Ureter (tissue), 1 donor: ENCODE measurements around the gene MEOX2. TPM values are rescaled to one million over a fixed set of nuclear protein-coding genes. Genes with fewer than 3 reads are reported as not detected.

ENCODE experiments used
- DNase-seq: peaks from one replicate; pipeline ENCODE4 v3.0.0-alpha.2; 2020; ENCODE audit warnings: low spot score
- total RNA-seq: library from RNA; stranded (reverse); gene quantifications from one replicate; pipeline ENCODE4 v1.2.4, GENCODE V29; 2023
- donor health status: DM: yes; HTN: yes; CAD: no.

The MEOX2 gene
- total RNA-seq, 1 donor from 2014 or later = 5.6 TPM

GRCh38 chr7:15681186-15681585, 5.3 kb downstream of the MEOX2 start:
- DNase-seq = no peak

DNA sequence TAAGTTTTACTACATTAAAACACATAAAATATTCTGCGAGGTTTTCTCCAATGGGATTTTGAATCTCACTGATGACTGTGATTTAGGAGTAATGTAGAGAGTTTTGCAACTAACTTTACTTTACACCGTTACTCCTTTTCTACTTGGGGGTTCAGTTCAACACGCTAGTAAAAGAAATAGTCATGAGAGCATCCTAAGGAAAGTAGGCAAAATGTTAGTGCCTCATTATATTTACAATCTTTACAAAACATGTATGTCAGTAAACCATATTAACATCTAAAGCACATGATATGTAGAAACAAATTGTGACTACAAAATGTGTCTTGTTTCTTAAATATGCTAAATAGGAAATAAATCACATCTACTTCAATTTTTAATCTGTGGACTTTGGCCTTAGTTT, 6.0 kb downstream of the MEOX2 start:
- no peak for DNase-seq

- no peak for DNase-seq
These were observed 7.2 kb downstream of the MEOX2 start for GRCh38 chr7:15679306-15679705.

DNA sequence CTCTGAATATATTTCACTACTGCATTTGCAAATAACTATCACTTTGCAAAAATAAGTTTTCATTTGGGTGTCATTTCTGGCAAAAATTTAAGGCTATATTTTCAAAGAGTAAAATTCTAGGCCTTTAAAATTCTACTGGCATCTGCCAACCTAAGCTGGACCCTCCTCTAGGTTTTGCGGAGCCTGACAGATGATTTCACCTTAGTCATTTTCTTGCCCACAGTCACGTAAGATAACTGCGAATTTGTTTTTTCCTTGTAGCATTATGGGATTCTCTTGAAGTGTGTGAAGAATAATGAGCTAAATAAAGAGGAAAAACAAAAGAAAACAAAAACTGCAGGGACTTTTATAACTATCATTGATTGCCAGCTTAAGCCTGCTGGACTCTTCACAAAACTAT, 7.8 kb downstream of the MEOX2 start:
- DNase-seq = no peak

- no peak for DNase-seq
These were observed 11.1 kb downstream of the MEOX2 start for GRCh38 chr7:15675379-15675778.

DNA sequence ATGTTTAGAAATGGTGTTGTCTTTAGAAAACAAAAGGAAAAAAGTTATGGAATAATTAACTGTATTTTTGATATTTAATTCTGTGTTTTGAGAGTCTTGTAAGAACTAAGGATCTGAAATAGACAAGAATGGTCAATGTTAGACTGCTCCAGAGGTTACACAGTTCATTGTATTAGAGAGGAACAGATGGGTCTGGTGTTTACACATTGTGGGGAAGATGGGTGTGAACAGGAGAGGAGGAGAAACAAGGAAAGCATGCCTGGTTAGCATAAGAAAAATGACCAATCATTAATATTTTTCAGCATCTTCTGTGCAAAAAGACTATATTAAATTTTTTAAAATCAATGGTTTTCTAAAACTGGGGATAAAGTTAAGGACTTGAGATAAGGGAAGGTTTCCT, 11.9 kb downstream of the MEOX2 start:
- no peak for DNase-seq

GRCh38 chr7:15669443-15670090, 16.9 kb downstream of the MEOX2 start:
- DNase-seq = no peak

- no peak for DNase-seq
These were observed 18.5 kb downstream of the MEOX2 start for GRCh38 chr7:15667991-15668390.

GRCh38 chr7:15662451-15662850, 24.0 kb downstream of the MEOX2 start:
- DNase-seq = no peak

- no peak for DNase-seq
These were observed 28.2 kb downstream of the MEOX2 start for GRCh38 chr7:15658247-15658646.

DNA sequence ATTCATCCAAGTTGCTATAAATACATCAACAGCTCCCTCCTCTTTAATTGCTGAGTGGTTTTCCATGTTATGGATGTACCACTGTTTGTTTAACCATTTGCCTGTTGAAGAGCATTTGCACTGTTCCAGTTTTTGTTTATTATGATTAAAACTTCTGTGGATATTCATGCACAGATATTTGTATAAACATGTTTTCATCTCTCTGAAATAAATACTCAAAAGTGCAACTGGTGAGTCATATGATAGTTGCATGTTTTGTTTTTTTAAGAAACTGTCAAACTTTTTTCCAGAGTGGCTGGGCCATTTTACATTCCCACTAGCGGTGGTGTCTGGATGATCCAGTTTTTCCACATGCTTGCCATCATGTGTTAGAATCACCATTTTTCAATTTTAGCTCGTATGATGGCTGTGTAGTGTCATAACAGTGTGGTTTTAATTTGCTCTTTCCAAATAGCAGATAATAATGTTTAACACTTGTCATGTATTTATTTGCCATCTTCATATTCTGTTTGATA, 33.6 kb downstream of the MEOX2 start:
- DNase-seq = no peak

- no peak for DNase-seq
These were observed 34.8 kb downstream of the MEOX2 start for GRCh38 chr7:15651693-15652092.

DNA sequence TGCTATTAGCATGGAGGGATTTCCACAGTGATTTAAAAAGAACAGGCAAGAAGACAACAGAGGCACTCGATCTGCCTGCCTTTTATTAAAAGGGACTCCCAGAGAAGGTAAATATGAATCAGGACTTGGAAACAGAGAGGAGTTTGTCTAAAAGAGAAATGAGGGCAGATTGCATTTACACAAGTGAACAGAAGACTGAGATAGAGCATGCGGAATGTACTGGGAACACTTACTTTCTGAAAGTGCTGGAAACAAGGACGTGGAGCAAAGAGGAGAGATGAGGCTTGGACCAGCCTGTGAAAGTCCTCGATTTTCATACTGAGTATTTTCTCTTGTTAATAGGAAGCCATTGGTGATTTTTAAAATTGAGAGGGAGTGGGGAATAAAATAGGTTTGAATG, 35.7 kb downstream of the MEOX2 start:
- no peak for DNase-seq

GRCh38 chr7:15648461-15648961, 38.0 kb downstream of the MEOX2 start:
- DNase-seq = no peak

DNA sequence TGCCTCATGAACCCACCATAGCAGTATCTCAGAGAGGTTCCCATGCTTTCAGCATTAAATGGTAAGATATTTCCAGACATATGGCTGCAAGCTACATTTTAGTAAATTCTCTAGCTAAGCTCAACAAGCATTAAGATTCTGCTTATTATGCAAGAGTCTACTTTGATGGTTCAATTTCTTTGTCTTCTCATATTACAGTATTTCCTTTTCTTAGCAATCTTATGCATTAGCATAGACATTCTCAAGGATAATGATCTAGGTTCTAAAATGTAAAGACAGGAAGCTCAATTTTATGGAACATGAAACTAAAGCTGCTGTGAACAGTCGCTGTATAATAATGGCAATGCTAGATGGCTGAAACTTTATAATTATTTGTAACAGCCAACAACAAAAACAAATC, 39.2 kb downstream of the MEOX2 start:
- no peak for DNase-seq

GRCh38 chr7:15643000-15643705, 43.3 kb downstream of the MEOX2 start:
- no peak for DNase-seq

DNA sequence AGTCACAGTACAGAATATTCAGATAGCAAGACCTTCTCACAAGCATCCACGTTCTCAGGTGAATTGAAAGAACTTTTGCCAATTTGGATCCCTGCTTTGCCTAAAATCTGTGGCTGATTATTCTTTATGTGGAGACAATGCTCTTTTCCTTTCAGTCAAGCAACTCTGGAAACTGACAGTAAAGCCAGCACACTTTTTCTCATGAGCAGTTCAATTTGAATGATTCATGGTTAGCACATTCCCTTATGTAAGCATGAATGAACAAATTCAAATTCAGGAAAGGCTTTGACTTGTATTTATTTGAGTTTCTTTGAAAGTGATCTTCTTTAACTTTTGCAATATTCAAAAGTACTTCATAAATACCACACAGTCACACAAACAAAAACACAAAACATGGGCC, 57.6 kb downstream of the MEOX2 start:
- DNase-seq = no peak

DNA sequence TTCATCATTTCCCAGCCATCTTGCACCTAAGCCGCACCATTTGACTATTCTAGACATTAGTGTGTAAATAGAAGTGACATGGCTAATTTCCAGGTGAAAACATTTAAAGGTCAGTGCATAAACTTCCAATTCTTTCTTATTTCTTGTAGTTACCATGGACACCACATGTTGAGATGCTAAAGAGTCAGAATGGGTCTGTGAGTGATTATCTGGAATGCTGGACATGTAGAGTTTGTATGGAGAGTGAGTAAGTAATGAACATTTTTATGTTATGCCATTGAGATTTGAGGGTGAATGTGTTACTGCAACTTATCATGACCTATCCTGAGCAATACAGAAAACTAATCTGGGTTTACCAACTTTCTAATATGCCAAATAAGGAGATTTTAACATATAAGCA, 60.4 kb downstream of the MEOX2 start:
- DNase-seq = no peak

GRCh38 chr7:15625466-15625865, 61.0 kb downstream of the MEOX2 start:
- DNase-seq = no peak

- no peak for DNase-seq
These were observed 65.0 kb downstream of the MEOX2 start for GRCh38 chr7:15621468-15621867.

DNA sequence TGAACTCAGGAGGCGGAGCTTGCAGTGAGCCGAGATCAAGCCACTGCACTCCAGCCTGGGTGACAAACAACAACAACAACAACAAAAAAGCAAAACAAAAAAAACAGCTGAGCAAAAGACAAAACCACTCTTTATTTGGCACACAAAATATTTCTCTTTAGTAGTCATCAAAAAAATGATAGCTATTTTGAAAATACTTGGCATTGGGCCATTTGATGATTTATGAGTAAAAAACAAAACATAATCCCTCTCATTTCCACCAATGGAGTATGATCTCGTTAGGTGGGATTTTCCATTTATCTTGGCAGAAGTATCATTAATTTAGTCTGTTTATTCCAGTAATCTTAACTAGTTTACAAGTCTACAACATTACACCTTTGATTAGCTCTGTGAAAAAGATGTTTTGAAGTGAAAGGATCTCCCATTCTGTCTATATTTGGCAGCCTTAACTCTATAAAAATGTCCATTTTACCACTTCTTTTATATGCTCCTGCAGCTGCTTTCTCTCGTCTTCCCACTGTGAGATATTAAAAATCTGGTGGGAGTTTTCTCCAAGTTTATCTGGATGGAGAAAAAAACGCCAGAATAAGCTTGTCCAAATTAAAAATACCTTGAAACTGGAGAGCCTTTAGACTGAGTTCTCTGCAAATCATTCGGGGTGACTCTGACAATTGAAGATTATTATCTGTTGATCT, 65.8 kb downstream of the MEOX2 start:
- no peak for DNase-seq

- no peak for DNase-seq
These were observed 68.2 kb downstream of the MEOX2 start for GRCh38 chr7:15618275-15618674.

GRCh38 chr7:15612205-15612604, 74.3 kb downstream of the MEOX2 start:
- no peak for DNase-seq
